Measurements from ENCODE around the gene CACNA1B.

DNA sequence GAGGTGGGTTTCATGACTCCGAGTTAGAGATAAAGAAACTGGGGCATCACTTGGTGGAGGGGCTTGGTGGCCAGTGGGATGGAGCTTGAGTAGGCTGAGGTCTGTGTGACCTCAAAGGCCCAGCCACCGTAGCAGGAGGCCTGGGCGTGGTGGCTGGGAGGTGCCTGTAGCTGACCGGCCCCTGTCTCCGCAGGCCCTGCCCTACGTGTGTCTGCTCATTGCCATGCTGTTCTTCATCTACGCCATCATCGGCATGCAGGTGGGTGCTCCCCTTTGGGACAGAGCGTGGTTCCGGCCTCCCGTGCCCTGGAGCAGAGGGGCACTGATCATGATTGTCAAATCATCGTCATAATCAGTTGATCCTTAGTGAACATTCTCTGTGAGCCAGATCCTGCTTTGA, 196.2 kb downstream of the CACNA1B start:
- TF ChIP-seq, protein P1, sequence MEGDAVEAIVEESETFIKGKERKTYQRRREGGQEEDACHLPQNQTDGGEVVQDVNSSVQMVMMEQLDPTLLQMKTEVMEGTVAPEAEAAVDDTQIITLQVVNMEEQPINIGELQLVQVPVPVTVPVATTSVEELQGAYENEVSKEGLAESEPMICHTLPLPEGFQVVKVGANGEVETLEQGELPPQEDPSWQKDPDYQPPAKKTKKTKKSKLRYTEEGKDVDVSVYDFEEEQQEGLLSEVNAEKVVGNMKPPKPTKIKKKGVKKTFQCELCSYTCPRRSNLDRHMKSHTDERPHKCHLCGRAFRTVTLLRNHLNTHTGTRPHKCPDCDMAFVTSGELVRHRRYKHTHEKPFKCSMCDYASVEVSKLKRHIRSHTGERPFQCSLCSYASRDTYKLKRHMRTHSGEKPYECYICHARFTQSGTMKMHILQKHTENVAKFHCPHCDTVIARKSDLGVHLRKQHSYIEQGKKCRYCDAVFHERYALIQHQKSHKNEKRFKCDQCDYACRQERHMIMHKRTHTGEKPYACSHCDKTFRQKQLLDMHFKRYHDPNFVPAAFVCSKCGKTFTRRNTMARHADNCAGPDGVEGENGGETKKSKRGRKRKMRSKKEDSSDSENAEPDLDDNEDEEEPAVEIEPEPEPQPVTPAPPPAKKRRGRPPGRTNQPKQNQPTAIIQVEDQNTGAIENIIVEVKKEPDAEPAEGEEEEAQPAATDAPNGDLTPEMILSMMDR (IDR thresholded peaks at IDR 0.05) = no peak
- TF ChIP-seq POLR2A (IDR thresholded peaks at IDR 0.05) = no peak
